Measurements from ENCODE around the gene TPCN1. TPM values are rescaled to one million over a fixed set of nuclear protein-coding genes. Genes with fewer than 3 reads are reported as not detected.

The TPCN1 gene
- total RNA-seq, 1 donor from 2014 or later = 7.9 TPM

DNA sequence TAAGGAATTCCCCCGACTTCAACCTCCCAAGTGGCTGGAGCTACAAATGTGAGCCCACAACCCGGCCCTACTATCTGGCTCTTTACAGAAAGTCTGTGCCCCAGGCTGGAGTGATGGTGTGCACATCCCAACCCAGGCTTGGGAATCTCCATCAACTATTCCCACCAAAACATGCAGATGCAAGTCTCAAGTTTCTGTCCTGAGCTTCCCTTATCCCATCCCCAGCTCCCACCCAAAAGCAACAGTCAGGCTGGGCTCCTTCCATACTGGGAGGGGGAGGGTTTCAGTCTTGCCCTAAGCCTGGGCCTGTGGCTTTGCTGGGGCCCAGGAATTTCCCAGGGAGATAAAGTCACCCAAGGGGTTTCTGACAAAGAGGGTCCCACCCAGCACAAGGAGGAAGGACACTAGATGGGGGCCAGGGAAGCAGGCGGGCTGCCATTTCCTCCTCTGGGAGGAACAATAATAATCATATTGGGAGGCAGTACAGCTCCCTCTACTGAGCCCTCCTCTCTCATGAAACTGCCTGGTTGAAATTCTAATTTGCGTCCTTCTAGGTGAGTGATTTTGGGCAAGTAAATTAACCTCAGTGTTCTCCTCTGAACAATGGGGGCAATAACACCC lies 105.6 kb downstream of the TPCN1 start:
- Mint-ChIP-seq H3K4me3 (ENCODE audit: unreplicated experiment) (no peak overlapping the region), H3K9me3 (ENCODE audit: unreplicated experiment) (no peaks in the 10 kb centered on the region), H3K27me3 (ENCODE audit: unreplicated experiment) (peaks cover 2% of the 10 kb centered on the region), H3K27ac (ENCODE audit: unreplicated experiment) (no peak overlapping the region), H3K36me3 (ENCODE audit: unreplicated experiment) (peaks cover 4% of the 10 kb centered on the region), H3K4me1 (ENCODE audit: low read depth, unreplicated experiment) (peaks cover 3% of the 10 kb centered on the region)
- DNase-seq = no peak
- TF ChIP-seq, protein P1, sequence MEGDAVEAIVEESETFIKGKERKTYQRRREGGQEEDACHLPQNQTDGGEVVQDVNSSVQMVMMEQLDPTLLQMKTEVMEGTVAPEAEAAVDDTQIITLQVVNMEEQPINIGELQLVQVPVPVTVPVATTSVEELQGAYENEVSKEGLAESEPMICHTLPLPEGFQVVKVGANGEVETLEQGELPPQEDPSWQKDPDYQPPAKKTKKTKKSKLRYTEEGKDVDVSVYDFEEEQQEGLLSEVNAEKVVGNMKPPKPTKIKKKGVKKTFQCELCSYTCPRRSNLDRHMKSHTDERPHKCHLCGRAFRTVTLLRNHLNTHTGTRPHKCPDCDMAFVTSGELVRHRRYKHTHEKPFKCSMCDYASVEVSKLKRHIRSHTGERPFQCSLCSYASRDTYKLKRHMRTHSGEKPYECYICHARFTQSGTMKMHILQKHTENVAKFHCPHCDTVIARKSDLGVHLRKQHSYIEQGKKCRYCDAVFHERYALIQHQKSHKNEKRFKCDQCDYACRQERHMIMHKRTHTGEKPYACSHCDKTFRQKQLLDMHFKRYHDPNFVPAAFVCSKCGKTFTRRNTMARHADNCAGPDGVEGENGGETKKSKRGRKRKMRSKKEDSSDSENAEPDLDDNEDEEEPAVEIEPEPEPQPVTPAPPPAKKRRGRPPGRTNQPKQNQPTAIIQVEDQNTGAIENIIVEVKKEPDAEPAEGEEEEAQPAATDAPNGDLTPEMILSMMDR (IDR thresholded peaks at IDR 0.05; ENCODE audit: partially characterized antibody, unreplicated experiment) = no peak

DNA sequence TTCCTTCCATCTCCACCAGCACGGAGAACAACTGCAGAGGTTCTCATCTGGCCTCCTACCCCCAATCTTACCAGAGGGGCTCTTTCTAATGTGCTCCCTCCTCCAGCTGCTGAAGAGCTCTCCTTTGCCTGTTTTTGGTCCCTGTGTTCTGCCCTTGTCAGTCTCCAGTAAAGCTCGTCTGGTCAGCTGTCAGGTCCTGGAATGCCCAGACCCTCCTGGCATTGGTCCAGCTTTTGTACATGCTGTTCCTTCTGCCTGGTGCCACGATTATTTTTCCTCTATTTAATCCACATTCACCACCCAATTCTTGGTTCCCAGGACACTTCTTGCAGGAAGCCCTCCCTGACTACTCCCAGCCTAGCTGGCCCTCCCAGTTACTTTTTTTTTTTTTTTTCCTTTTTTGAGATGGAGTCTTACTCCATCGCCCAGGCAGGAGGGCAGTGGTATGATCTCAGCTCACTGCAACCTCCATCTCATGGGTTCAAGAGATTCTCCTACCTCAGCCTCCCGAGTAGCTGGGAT lies 107.2 kb downstream of the TPCN1 start:
- Mint-ChIP-seq H3K27me3 (ENCODE audit: unreplicated experiment) (peaks cover 4% of the 10 kb centered on the region), H3K4me1 (ENCODE audit: low read depth, unreplicated experiment) (peaks cover 11% of the 10 kb centered on the region), H3K36me3 (ENCODE audit: unreplicated experiment) (peaks cover 7% of the 10 kb centered on the region), H3K9me3 (ENCODE audit: unreplicated experiment) (peaks cover 7% of the 10 kb centered on the region), H3K4me3 (ENCODE audit: unreplicated experiment) (no peak overlapping the region), H3K27ac (ENCODE audit: unreplicated experiment) (no peak overlapping the region)
- TF ChIP-seq, protein P1 (IDR thresholded peaks at IDR 0.05; ENCODE audit: partially characterized antibody, unreplicated experiment) = no peak
- DNase-seq = no peak

DNA sequence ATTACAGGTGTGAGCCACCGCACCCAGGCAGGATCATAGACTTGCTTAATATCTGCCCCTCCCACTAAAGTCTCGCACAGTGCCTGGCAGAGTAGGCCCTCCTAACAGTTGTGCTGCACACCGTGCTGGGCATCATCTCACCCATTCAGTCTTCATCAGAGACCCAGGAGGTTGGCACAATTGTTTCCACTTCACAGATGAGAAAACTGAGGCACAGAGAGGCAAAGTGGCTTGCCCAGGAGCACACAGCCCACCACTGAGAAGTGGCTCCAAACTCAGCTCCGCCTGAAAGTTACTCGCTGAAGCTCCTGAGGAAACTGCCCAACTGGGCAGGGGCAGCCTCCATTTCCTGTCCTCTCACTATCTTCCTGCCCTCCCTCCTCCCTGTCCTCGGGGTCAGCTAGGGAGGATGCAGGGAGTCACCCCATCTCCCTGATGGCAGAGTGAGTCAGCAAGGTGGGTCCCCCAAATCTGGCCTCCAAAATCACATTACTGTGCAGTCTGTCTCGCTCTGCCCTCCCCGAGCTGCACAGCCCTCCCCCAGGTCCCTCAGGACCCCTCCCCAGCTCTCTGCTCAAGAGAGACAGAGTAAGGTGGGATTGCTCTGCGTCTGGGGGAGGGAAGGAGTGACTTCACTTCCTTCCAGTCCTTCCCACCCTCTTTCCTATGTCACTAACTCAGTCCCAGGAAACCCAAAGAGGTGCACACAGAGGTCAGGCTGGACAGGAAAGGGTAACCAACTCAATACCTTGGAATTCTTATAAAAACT lies 107.9 kb downstream of the TPCN1 start:
- H3K36me3 Mint-ChIP-seq (ENCODE audit: unreplicated experiment) = peaks cover 7% of the 10 kb centered on the region
- no peak overlapping the region for H3K4me3 Mint-ChIP-seq (ENCODE audit: unreplicated experiment)
- H3K9me3 Mint-ChIP-seq (ENCODE audit: unreplicated experiment) = peaks cover 7% of the 10 kb centered on the region
- peaks cover 11% of the 10 kb centered on the region for H3K4me1 Mint-ChIP-seq (ENCODE audit: low read depth, unreplicated experiment)
- H3K27me3 Mint-ChIP-seq (ENCODE audit: unreplicated experiment) = peaks cover 4% of the 10 kb centered on the region
- DNase-seq = no peak
- TF ChIP-seq, protein P1 (IDR thresholded peaks at IDR 0.05; ENCODE audit: partially characterized antibody, unreplicated experiment) = no peak
- H3K27ac Mint-ChIP-seq (ENCODE audit: unreplicated experiment) = no peak overlapping the region

DNA sequence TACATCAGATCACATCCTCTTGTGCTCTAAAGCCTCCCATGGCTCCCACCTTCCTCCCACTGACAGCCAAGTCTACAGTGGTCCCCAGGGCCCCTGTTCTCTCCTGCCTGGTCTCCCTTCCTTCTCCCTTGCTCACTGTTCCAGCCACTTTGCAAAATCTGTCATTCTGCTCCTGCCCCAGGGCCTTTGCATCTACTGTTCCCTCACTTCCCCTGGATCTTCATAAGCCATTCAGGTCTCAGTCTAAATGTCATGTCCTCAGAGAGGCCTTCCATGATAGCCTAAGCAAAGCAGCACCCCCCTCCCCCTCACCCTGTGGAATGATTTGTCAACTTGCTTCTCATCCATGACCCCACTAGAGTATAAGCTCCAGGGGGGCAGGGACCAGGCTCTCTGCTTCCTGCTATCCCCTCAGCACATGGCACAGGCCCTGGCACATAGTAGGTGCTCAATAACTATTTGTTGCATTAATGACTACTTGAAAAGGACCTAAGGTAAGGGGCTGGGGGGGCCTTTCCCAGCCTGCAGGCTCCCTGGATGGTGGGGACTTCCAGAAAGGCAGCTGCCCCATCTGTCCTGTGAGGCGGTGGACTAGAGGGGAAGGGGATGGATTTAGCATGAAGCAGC lies 108.6 kb downstream of the TPCN1 start:
- Mint-ChIP-seq H3K36me3 (ENCODE audit: unreplicated experiment) (peaks cover 7% of the 10 kb centered on the region), H3K4me3 (ENCODE audit: unreplicated experiment) (no peak overlapping the region), H3K9me3 (ENCODE audit: unreplicated experiment) (peaks cover 7% of the 10 kb centered on the region), H3K27ac (ENCODE audit: unreplicated experiment) (peak overlapping the region; percentile 39), H3K27me3 (ENCODE audit: unreplicated experiment) (peaks cover 4% of the 10 kb centered on the region), H3K4me1 (ENCODE audit: low read depth, unreplicated experiment) (peaks cover 11% of the 10 kb centered on the region)
- TF ChIP-seq, protein P1 (IDR thresholded peaks at IDR 0.05; ENCODE audit: partially characterized antibody, unreplicated experiment) = no peak
- DNase-seq = no peak
